ENCODE measurements around the gene TMEM47.

DNA sequence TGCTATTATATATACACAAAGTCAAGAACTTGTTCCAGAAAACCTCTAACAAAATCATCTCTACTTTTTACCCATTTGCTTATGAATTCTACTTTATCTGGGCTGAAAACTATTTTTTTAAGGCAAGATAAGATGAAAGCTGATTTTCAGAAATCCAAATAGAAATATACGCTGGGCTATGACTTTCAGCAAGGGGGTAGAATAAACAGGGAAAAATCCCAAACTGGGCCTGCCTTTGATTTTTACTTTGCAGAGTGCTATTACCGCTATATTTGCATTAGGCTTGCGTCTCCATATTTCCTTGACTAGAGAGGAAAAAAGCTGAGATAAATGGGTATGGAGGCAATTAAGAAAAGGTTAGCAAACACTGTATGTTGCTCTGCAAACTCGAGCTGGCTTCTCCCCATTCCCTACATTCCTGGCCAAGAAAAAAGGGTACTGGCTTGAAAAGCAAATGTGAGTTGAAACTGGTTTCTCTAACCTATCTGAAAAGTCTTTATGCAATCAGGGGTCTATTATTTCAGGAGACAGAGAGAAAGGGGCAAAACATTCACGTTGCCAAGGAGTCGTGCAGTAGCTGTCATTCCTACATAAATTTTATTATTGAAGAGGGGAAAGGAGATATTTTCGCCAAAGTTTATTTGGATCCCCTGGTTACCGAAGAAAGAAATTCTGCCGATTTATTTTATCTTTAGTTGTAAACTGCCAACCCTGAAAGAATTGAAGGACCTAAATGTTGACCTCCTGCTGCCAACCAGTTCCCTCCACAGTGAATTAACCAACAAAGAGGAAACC lies 2.2 kb downstream of the TMEM47 start:
- TF ChIP-seq CTCF (IDR thresholded peaks at IDR 0.05; ENCODE audit: low read length): no peak
- no peak for TF ChIP-seq EZH2 (optimal IDR thresholded peaks at IDR 0.05; ENCODE audit: low read depth, low read length)

Data from MM.1S (cell line).